WI38 (cell line): ENCODE measurements around the gene SPRN.

ENCODE experiments used
- H3K4me3 ChIP-seq: 2 replicates; pipeline ENCODE4 v1.5.1; 2011; ENCODE audit warnings: low read depth, mild to moderate bottlenecking, control low read depth, low read length
- CTCF ChIP-seq: IDR thresholded peaks from 2 replicates; pipeline ENCODE4 v1.5.1; 2012; ENCODE audit warnings: low read depth, mild to moderate bottlenecking, control low read depth, low read length

The SPRN gene

GRCh38 chr10:133459454-133460207 lies 35.2 kb upstream of the SPRN start:
- TF ChIP-seq CTCF: no peak
- no peak overlapping the region for H3K4me3 ChIP-seq

DNA sequence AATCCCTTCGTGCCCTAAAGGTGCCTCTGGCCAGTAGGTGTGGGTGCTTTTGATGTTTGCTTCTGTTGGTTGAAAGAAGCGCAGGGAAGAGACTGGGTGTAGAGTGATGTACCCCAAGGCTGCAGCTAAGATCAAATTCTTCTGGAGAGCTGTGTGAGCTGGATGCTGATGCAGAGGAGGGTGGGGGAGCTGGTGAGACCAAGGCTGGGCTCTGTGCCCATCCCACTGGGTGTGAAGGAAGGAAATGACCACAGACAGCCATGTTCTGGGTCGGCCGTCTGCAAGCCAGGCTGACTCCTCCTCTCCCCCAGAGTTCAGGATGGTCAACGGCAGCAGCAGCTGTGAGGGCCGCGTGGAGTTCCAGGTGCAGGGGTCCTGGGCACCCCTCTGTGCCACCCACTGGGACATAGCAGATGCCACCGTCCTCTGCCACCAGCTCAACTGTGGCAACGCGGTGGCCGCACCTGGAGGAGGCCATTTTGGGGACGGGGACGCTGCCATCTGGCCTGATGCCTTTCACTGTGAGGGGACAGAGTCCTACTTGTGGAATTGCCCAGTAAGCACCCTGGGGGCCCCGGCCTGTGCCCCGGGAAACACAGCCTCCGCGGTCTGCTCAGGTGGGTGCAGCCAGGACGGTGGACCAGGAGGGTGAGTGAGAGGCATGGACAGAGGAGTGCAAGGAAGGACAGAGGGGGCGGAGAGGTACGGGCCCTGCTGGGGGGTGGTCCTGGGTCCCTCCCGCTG lies 34.5 kb upstream of the SPRN start:
- no peak overlapping the region for H3K4me3 ChIP-seq
- no peak for TF ChIP-seq CTCF

DNA sequence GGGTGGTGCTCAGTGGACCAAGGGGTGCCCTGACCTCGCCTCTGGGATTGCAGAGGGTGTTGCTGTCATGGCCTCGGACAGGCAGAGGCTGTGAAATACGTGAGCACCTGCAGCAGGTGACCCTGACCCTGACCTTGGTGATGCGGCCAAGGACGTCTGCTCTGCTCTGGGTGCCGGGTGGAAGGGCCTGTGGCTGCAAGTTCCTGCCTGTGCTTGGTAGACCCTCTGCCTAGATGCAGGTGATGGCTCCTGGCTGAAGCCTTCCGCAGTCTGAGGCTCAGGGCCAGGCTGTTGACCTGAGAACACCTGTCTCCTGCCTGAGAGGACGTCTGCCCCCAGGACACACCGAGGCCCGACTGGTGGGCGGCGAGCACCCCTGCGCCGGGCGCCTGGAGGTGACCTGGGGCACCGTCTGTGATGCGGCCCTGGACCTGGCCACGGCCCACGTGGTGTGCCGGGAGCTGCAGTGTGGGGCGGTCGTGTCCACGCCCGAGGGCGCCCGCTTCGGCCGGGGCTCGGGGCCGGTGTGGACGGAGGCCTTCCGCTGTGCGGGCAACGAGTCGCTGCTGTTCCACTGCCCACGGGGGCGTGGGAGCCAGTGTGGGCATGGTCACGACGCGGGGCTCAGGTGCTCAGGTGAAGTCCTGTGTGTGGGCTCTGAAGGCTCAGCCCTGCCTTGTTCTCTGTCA lies 33.7 kb upstream of the SPRN start:
- no peak overlapping the region for H3K4me3 ChIP-seq
- TF ChIP-seq CTCF: no peak

DNA sequence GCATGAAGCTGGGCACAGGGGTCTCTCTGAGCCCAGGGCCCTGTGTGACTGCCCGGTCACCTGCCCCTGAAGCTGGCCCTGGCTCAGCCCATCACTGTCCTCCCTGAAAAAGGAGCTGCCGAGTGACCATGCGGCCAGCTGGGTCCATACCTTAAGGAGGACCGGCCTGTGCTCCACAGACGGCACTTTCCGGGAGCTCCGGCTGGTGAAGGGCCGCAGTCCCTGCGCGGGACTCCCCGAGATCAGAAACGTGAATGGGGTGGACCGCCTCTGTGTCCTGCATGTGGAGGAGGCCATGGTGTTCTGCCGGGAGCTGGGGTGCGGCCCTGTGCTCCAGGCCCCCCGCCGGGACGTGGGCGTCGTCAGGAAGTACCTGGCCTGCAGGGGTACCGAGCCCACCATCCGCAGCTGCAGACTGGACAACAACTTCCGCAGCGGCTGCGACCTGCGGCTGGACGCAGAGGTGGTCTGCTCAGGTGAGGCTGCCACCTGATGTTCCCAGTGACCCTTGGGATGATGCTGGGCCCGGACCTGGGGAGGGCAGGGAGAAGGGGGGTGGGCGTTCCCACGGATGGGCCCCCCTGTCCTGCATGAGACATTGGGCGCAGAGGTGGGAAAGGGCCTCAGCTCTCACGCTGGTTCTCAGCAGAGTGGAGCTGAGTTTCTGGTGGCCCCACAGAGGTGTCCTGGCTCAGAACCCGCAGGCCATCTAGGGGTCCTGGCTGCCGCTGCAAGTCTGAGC lies 32.8 kb upstream of the SPRN start:
- no peak for TF ChIP-seq CTCF
- H3K4me3 ChIP-seq: no peak overlapping the region

DNA sequence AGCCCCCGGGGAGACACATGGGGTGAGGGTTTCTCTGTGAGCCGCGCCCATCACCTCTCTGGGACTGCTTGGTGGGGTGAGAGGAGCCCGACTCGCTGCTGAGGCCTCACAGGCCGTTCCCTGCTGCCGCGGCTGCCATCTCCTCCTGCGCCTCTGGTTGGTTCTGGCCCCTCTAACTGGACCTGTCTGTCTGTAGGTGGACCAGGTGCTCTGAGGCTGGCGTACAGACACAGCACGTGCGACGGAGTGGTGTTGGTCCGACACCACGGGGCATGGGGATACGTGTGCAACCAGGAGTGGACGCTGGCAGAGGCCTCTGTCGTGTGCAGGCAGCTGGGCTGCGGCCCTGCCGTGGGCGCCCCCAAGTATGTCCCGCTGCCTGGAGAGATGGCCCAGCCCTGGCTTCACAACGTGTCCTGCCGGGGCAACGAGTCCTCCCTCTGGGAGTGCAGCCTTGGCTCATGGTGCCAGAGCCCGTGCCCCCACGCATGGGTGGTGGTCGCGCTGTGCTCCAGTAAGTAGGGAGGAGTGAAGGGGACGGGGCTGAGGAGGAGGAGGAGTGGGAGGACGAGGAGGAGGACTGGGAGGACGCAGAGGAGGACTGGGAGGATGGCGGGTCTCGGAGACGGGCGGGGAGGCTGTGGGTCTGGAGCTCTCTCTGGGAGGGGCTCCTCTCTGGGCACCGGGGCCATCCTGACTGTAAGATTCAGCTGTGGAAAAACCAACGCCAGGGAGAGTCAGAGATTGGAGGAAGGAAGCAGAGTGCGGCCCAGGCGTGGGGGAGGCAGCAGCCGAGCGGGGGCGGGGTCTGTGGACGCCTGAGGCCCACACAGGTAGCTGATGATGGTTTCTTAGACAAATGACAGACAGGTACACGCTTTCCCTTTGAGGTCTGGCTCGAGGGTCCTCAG lies 31.9 kb upstream of the SPRN start:
- no peak for TF ChIP-seq CTCF
- H3K4me3 ChIP-seq: no peak overlapping the region

DNA sequence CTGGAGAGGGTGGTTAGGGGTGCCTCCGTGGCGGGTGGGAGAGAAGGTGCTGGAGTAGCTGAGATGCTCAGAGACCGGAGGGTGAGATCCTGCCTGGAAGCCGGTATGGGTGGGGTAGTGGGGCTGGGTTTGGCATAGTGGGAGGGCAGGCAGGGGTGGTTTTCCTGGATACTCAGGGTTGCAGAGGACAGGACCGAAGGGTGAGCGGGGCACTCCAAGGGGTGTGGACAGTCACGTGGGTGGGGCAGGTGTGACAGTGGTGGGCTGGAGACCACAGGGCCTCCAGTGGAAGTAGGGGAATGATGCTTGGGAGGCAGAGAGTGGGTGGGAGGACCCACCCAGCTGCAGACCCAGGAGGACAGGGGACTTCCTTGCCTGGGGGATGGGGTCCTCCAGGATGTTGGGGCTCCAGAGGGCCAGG lies 31.2 kb upstream of the SPRN start:
- H3K4me3 ChIP-seq: no peak overlapping the region
- no peak for TF ChIP-seq CTCF
